ENCODE data around the gene PRKCH.

Gene PRKCH

GRCh38 chr14:61499991-61500390 is 178.6 kb downstream of the PRKCH start:
- no peaks in the 10 kb centered on the region for H3K27me3 ChIP-seq (ENCODE audit: insufficient read depth, poor library complexity, severe bottlenecking)
- H3K4me3 ChIP-seq (replicated peaks; ENCODE audit: insufficient read depth, low read length), result no peak overlapping the region
- DNase-seq (ENCODE audit: low read depth in 1 of 2, low spot score in 1 of 2), result no peak
- TF ChIP-seq CTCF (IDR thresholded peaks at IDR 0.05; ENCODE audit: insufficient read depth, low read length), result no peak
- no peak for TF ChIP-seq SPI1 (IDR thresholded peaks at IDR 0.05; ENCODE audit: borderline replicate concordance, low read depth)
- no peak for TF ChIP-seq GABPA (IDR thresholded peaks at IDR 0.05; ENCODE audit: low read depth)
- no peak for TF ChIP-seq REST (IDR thresholded peaks at IDR 0.05; ENCODE audit: insufficient replicate concordance, low read depth)
- TF ChIP-seq POLR2AphosphoS5 (IDR thresholded peaks at IDR 0.05; ENCODE audit: low read depth), result no peak
- H3K27ac ChIP-seq (replicated peaks), result no peak overlapping the region; the same call in 1 of the 2 replicates

GRCh38 chr14:61501714-61502458 is 180.5 kb downstream of the PRKCH start:
- Histone ChIP-seq H3K27ac (replicated peaks) (no peak overlapping the region), H3K4me3 (replicated peaks; ENCODE audit: insufficient read depth, low read length) (no peak overlapping the region)
- no peak for DNase-seq (ENCODE audit: low read depth in 1 of 2, low spot score in 1 of 2)

More at GRCh38 chr14:61501714-61502458, 180.5 kb downstream of the PRKCH start:
- TF ChIP-seq GABPA (IDR thresholded peaks at IDR 0.05; ENCODE audit: low read depth), result no peak
- no peak for TF ChIP-seq REST (IDR thresholded peaks at IDR 0.05; ENCODE audit: insufficient replicate concordance, low read depth)
- no peak for TF ChIP-seq SPI1 (IDR thresholded peaks at IDR 0.05; ENCODE audit: borderline replicate concordance, low read depth)
- no peak for TF ChIP-seq POLR2AphosphoS5 (IDR thresholded peaks at IDR 0.05; ENCODE audit: low read depth)
- no peak for TF ChIP-seq CTCF (IDR thresholded peaks at IDR 0.05; ENCODE audit: insufficient read depth, low read length)
- H3K27me3 ChIP-seq (ENCODE audit: insufficient read depth, poor library complexity, severe bottlenecking), result no peaks in the 10 kb centered on the region
